ENCODE data around the gene PHLDB2. TPM values are rescaled to one million over a fixed set of nuclear protein-coding genes. Genes with fewer than 3 reads are reported as not detected.

Gene PHLDB2
- polyA plus RNA-seq, 3 donors = 84.1 to 86.4 (median 85.9) TPM

GRCh38 chr3:112011376-112011940, 152.4 kb downstream of the PHLDB2 start:
- no peak for DNase-seq (ENCODE audit: low read depth in 3 of 3, low spot score in 2 of 3)

GRCh38 chr3:112012205-112012992, 153.3 kb downstream of the PHLDB2 start:
- DNase-seq (ENCODE audit: low read depth in 3 of 3, low spot score in 2 of 3) = no peak

GRCh38 chr3:112013058-112013783, 154.2 kb downstream of the PHLDB2 start:
- DNase-seq (ENCODE audit: low read depth in 3 of 3, low spot score in 2 of 3) = peak in 1 of 3 donors; percentile 64

- DNase-seq (ENCODE audit: low read depth in 3 of 3, low spot score in 2 of 3) = no peak
Measured at GRCh38 chr3:112013784-112014143, 154.7 kb downstream of the PHLDB2 start.

GRCh38 chr3:112017091-112017490, 158.0 kb downstream of the PHLDB2 start:
- no peak for DNase-seq (ENCODE audit: low read depth in 3 of 3, low spot score in 2 of 3)

GRCh38 chr3:112018712-112019111, 159.6 kb downstream of the PHLDB2 start:
- DNase-seq (ENCODE audit: low read depth in 3 of 3, low spot score in 2 of 3) = no peak

GRCh38 chr3:112019716-112020115, 160.7 kb downstream of the PHLDB2 start:
- no peak for DNase-seq (ENCODE audit: low read depth in 3 of 3, low spot score in 2 of 3)

- no peak for DNase-seq (ENCODE audit: low read depth in 3 of 3, low spot score in 2 of 3)
Measured at GRCh38 chr3:112020674-112021085, 161.6 kb downstream of the PHLDB2 start.

Other genes starting within 250 kb of the PHLDB2 start
- 10 to 100 TPM; 15.4 to 21.3 (median 18.0) TPM for gene PLCXD2, start 184.6 kb upstream of the PHLDB2 start, polyA plus RNA-seq (ENCODE audit: insufficient read length in 3 of 3)
- 10 to 100 TPM; 51.5 to 58.1 (median 53.8) TPM for gene ABHD10, start 119.8 kb downstream of the PHLDB2 start, polyA plus RNA-seq (ENCODE audit: insufficient read length in 3 of 3)
- 1 to 10 TPM; 1.4 to 2.1 (median 2.1) TPM for gene TAGLN3, start 139.7 kb downstream of the PHLDB2 start, polyA plus RNA-seq (ENCODE audit: insufficient read length in 3 of 3)
- gene TMPRSS7, start 175.5 kb downstream of the PHLDB2 start, polyA plus RNA-seq (ENCODE audit: insufficient read length in 3 of 3) = not detected
- gene C3orf52, start 227.1 kb downstream of the PHLDB2 start, polyA plus RNA-seq (ENCODE audit: insufficient read length in 3 of 3) = 1 to 10 TPM; 4.9 to 5.9 (median 5.5) TPM

Data from right renal cortex interstitium (tissue), 3 donors.